ENCODE results near the gene OR10AG1. TPM values are rescaled to one million over a fixed set of nuclear protein-coding genes. Genes with fewer than 3 reads are reported as not detected.

The OR10AG1 gene, protein sequence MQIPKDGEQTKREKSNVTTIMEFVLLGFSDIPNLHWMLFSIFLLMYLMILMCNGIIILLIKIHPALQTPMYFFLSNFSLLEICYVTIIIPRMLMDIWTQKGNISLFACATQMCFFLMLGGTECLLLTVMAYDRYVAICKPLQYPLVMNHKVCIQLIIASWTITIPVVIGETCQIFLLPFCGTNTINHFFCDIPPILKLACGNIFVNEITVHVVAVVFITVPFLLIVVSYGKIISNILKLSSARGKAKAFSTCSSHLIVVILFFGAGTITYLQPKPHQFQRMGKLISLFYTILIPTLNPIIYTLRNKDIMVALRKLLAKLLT
- not detected in 2 replicates for total RNA-seq

GRCh38 chr11:55969845-55970244 is at the start of gene OR10AG1:
Gene OR10AG1 (minus strand): TSS chr11:55969945. CDS start chr11:55969907, 38 bp downstream.

GRCh38 chr11:55994525-55994924 is 24.8 kb upstream of the OR10AG1 start, which contains the start of gene OR5F1:
Gene OR5F1 (minus strand): TSS chr11:55994625. CDS start chr11:55994625, 0 bp downstream.

DNA sequence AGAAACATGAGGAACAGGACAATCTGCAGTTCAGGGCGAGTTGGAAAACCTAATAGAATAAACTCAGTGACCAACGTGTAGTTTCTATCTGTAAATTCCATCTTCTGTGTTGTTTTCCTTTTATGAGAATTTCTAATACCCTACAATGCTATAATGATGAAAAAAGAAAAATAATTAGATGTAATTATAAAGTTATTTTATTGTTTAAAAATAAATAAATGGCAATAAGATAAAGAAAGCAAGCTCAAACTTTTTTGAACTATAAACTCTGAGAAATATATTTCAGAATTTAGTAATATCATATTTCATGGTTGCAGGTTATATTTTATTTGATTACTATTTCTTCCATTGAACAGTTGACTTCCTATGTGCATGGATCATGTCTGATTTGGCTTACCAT is 33.4 kb downstream of the OR10AG1 start, which contains the start of gene OR5I1:
Gene OR5I1, minus strand, starts transcription at position 101 of the 400 bp plus-strand sequence. Its CDS starts 0 bp downstream, at position 101.

Other genes with a start within 250 kb of the OR10AG1 start
- gene OR5D13, start 196.5 kb downstream of the OR10AG1 start, total RNA-seq = not detected in 2 replicates
- gene OR5D14, start 174.4 kb downstream of the OR10AG1 start, total RNA-seq = not detected in 2 replicates
- gene OR5L1, start 158.6 kb downstream of the OR10AG1 start, total RNA-seq = not detected in 2 replicates
- not detected in 2 replicates for gene OR5D18, start 150.3 kb downstream of the OR10AG1 start, total RNA-seq
- not detected in 2 replicates for gene OR5L2, start 142.7 kb downstream of the OR10AG1 start, total RNA-seq
- gene OR5D16, start 131.2 kb downstream of the OR10AG1 start, total RNA-seq = not detected in 2 replicates
- gene TRIM51, start 86.6 kb downstream of the OR10AG1 start, total RNA-seq = not detected in 2 replicates
- gene OR5W2, start 55.4 kb downstream of the OR10AG1 start, total RNA-seq = not detected in 2 replicates
- not detected in 2 replicates for gene OR5I1, start 33.5 kb downstream of the OR10AG1 start, total RNA-seq
- not detected in 2 replicates for gene OR5F1, start 24.7 kb upstream of the OR10AG1 start, total RNA-seq
- gene OR5AS1, start 57.7 kb upstream of the OR10AG1 start, total RNA-seq = not detected in 2 replicates
- gene OR8I2, start 123.4 kb upstream of the OR10AG1 start, total RNA-seq = not detected in 2 replicates
- gene OR8H2, start 133.7 kb upstream of the OR10AG1 start, total RNA-seq = not detected in 2 replicates
- not detected in 2 replicates for gene OR8H3, start 152.4 kb upstream of the OR10AG1 start, total RNA-seq
- gene OR8J3, start 170.3 kb upstream of the OR10AG1 start, total RNA-seq = not detected in 2 replicates
- gene OR8K5, start 190.4 kb upstream of the OR10AG1 start, total RNA-seq = not detected in 2 replicates
- gene OR5J2, start 206.7 kb upstream of the OR10AG1 start, total RNA-seq = not detected in 2 replicates